HG03521 (cell line): ENCODE measurements around the gene MUC5B.
"Not testable (repeated sequence)": the region's sequence is repeated elsewhere in the genome, so short reads cannot be mapped to it uniquely, and the experiment has no call there.

Source experiments
- ATAC-seq: cut with Tn5 transposase; IDR thresholded peaks from one replicate; pipeline ENCODE4 v1.9.1; 2021; ENCODE audit warnings: mild to moderate bottlenecking, moderate library complexity; ENCODE audit not compliant: unreplicated experiment

Gene MUC5B

GRCh38 chr11:1201395-1202153, 21.3 kb upstream of the MUC5B start:
- no peak for ATAC-seq

GRCh38 chr11:1202154-1202775, 20.6 kb upstream of the MUC5B start:
- peak; percentile 10 for ATAC-seq

DNA sequence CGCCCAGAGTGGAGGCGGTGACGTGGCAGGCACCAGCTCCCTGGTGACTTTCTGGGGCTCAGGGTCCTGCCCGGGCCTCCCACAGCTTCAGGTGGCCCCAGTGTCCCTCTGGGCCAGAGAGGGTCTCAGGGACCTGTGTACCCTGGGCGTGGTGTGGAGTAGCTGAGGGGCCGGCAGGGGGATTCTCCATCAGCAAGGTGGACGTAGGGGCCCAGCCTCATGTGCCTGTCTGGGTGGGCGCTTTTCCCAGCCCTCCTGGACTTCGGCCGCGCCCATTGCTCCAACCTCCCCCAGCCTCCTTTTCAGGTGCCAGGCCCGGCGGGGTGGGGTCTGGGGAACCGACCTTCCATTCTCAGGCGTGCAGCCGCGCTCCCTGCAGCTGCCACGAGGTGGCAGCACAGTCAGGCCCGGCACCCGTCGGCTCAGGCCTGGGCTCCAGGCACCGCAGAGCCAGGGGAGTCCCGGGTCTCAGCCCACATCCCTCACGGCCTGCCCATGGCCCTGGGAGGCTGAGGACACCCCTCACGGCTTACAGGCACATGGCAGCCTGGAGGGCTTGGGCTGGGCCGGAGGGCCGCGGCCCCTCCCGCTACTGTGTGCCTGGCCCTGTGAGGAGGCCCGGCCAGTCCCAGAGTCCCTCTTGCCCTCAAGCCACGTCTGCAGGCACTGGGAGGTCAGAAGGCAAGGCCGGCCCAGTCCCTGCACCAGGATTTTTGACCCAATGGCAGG, 19.9 kb upstream of the MUC5B start:
- peak; percentile 45 for ATAC-seq

GRCh38 chr11:1203505-1204271, 19.2 kb upstream of the MUC5B start:
- ATAC-seq: no peak

DNA sequence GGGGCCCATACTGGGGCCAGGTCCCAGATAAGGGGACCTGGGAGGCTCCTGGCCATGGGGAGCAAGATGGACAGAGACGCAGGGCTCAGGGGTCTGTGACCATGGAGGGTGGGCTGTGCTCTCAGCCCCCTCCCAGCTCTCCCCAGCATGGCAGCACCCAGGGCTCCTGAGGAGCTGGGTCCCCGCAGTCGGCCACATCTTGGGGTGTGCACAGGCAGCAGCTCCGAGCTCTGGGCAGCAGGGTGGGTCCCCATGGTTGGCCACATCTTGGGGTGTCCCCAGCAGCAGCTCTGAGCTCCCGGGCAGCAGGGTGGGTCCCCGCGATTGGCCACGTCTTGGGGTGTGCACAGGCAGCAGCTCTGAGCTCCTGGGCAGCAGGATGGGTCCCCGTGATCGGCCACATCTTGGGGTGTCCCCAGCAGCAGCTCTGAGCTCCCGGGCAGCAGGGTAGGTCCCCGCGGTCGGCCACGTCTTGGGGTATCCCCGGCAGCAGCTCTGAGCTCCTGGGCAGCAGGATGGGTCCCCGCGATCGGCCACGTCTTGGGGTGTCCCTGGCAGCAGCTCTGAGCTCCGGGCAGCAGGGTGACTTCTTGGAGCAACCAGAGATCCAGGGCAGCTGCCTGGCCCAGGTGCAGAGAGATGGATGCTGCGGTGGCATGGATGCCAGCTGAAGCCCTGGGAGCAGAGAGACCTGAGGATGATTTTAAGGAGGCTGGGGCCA, 18.3 kb upstream of the MUC5B start:
- ATAC-seq: no peak

GRCh38 chr11:1205121-1205986, 17.5 kb upstream of the MUC5B start:
- ATAC-seq: no peak

DNA sequence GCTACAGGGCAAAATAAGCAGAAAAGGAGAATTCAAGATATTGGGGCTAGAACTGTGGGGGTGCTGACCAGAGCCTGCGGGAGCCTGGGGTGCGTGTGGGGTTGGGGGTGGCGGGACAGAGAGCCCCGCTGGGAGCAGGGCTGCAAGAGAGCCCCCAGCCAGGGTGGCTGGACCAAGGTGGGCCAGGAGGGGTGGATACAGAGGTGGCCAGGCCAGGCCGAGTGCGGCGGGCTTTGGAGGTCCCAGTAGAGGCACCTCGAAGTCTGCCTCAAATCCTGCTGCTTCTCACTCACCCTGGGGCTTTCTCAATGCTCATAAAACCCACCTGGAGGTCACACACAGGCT, 16.9 kb upstream of the MUC5B start:
- no peak for ATAC-seq

- no peak for ATAC-seq
Observed at GRCh38 chr11:1206391-1207271, 16.2 kb upstream of the MUC5B start.

DNA sequence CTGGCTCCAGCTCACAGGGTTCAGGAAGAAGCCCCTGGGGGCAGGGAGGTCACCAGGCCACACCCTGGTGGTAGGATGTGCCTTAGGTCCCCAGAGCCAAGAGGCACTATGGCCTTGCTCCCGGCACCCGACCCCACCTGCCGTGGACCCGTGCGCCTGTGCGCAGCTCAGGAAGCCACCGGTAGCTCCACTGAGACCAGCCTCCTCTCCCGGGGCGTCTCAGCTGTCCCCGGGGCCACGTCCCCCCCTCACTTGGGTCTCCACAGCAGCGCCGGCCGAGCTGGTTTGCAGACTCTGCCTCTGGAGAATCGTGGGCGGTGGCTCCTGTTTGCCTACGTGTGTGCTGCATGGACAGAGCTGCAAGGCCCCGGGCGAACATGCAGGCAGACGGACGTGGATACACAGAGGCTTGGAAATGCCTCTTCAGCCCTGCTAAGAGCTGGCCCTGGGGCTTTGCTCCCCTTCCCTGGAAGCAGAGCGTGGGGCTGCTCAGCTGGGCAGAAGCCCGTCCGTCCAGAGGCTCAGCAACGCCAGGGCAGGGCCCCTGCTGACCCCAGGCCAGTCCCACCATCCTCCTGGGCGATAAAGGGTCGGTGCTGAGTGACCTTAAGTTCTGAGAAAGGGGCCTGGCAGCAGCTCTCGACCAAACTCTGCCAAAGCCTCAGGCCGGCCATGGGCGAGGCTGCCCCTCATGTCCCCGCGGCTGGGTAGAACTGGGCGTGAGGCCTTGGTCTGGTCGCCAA, 15.3 kb upstream of the MUC5B start:
- no peak for ATAC-seq

DNA sequence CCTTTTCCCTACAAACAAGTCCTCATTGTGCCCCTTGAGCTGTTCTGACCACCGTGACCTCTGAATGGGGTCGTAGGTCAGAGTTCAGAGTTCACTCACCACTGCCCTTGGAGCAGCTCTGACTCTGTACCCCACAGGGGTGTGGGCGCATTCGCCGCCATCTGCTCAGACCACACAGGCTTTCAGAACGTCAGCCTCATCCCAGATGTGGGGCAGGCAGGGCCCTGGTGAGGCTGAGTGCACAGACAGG, 14.8 kb upstream of the MUC5B start:
- no peak for ATAC-seq

- no peak for ATAC-seq
Observed at GRCh38 chr11:1208394-1209261, 14.2 kb upstream of the MUC5B start.

GRCh38 chr11:1209371-1210057, 13.4 kb upstream of the MUC5B start:
- no peak for ATAC-seq

GRCh38 chr11:1211838-1212237, 11.0 kb upstream of the MUC5B start:
- ATAC-seq: no peak

GRCh38 chr11:1215826-1216225, 7.0 kb upstream of the MUC5B start:
- ATAC-seq: not testable (repeated sequence)

- ATAC-seq: no peak
Observed at GRCh38 chr11:1217151-1217550, 5.7 kb upstream of the MUC5B start.

GRCh38 chr11:1218256-1218787, 4.5 kb upstream of the MUC5B start:
- no peak for ATAC-seq
